ENCODE data around the gene COQ6.

Gene COQ6

GRCh38 chr14:73935666-73936065, 14.4 kb upstream of the COQ6 start:
- no peak overlapping the region for H3K4me3 ChIP-seq (ENCODE audit: low read depth, low read length)
- TF ChIP-seq CTCF (IDR thresholded peaks at IDR 0.05; ENCODE audit: low read depth, low read length): no peak

GRCh38 chr14:73936548-73936947, 13.6 kb upstream of the COQ6 start:
- no peak overlapping the region for H3K4me3 ChIP-seq (ENCODE audit: low read depth, low read length)
- no peak for TF ChIP-seq CTCF (IDR thresholded peaks at IDR 0.05; ENCODE audit: low read depth, low read length)

GRCh38 chr14:73937012-73937411, 13.1 kb upstream of the COQ6 start:
- no peak overlapping the region for H3K4me3 ChIP-seq (ENCODE audit: low read depth, low read length)
- TF ChIP-seq CTCF (IDR thresholded peaks at IDR 0.05; ENCODE audit: low read depth, low read length): no peak

GRCh38 chr14:73942180-73942579, 7.9 kb upstream of the COQ6 start:
- TF ChIP-seq CTCF (IDR thresholded peaks at IDR 0.05; ENCODE audit: low read depth, low read length): no peak
- no peak overlapping the region for H3K4me3 ChIP-seq (ENCODE audit: low read depth, low read length)

GRCh38 chr14:73943083-73943482, 7.0 kb upstream of the COQ6 start:
- TF ChIP-seq CTCF (IDR thresholded peaks at IDR 0.05; ENCODE audit: low read depth, low read length): no peak
- no peak overlapping the region for H3K4me3 ChIP-seq (ENCODE audit: low read depth, low read length)

- no peak overlapping the region for H3K4me3 ChIP-seq (ENCODE audit: low read depth, low read length)
- TF ChIP-seq CTCF (IDR thresholded peaks at IDR 0.05; ENCODE audit: low read depth, low read length): no peak
These were observed 5.5 kb upstream of the COQ6 start for GRCh38 chr14:73944432-73945158.

GRCh38 chr14:73945159-73945670, 4.9 kb upstream of the COQ6 start:
- H3K4me3 ChIP-seq (ENCODE audit: low read depth, low read length): no peak overlapping the region
- no peak for TF ChIP-seq CTCF (IDR thresholded peaks at IDR 0.05; ENCODE audit: low read depth, low read length)
